DOHH2 (cell line): ENCODE results near the gene METTL22.

Source experiments
- H3F3A ChIP-seq: fragments of 200-600 bp; sonication (generic), shearing (Covaris generic); 2 replicates; pipeline ENCODE4 v1.6.0; 2016; ENCODE audit warnings: antibody characterized with exemption, mild to moderate bottlenecking; ENCODE audit not compliant: control insufficient read depth, insufficient read depth
- H3K27ac ChIP-seq: fragments of 200-600 bp; sonication (generic); 2 replicates; pipeline ENCODE4 v1.5.1; 2014; ENCODE audit warnings: low read depth, mild to moderate bottlenecking, low read length, moderate library complexity
- H3K27me3 ChIP-seq: fragments of 200-600 bp; sonication (generic); 2 replicates; pipeline ENCODE4 v1.6.1; 2014; ENCODE audit warnings: mild to moderate bottlenecking, low read length, mixed read lengths; ENCODE audit not compliant: control insufficient read depth
- H3K36me3 ChIP-seq: fragments of 200-600 bp; sonication (generic); 2 replicates; pipeline ENCODE4 v1.6.1; 2014; ENCODE audit warnings: mild to moderate bottlenecking, low read length, moderate library complexity, mixed read lengths; ENCODE audit not compliant: control insufficient read depth
- H3K4me1 ChIP-seq: fragments of 200-600 bp; sonication (generic); 2 replicates; pipeline ENCODE4 v1.6.1; 2014; ENCODE audit warnings: mild to moderate bottlenecking, low read length, mixed read lengths; ENCODE audit not compliant: control insufficient read depth
- H3K4me2 ChIP-seq: fragments of 200-600 bp; sonication (generic); 2 replicates; pipeline ENCODE4 v1.6.0; 2014; ENCODE audit warnings: mild to moderate bottlenecking, low read length, moderate library complexity
- H3K4me3 ChIP-seq: fragments of 200-600 bp; sonication (generic); 2 replicates; pipeline ENCODE4 v1.5.1; 2014; ENCODE audit warnings: mild to moderate bottlenecking, low read length, mixed read lengths
- H3K79me2 ChIP-seq: fragments of 200-600 bp; sonication (generic); 2 replicates; pipeline ENCODE4 v1.6.1; 2014; ENCODE audit warnings: mild to moderate bottlenecking, low read length, mixed read lengths; ENCODE audit not compliant: control insufficient read depth
- H3K9me2 ChIP-seq: fragments of 200-600 bp; sonication (generic); replicated peaks from 2 replicates; pipeline ENCODE4 v1.6.1; 2014; ENCODE audit warnings: mild to moderate bottlenecking, low read length, mixed read lengths; ENCODE audit not compliant: control insufficient read depth
- H3K9me3 ChIP-seq: fragments of 200-600 bp; sonication (generic); 2 replicates; pipeline ENCODE4 v1.6.1; 2014; ENCODE audit warnings: antibody characterized with exemption, low read length, mixed read lengths; ENCODE audit not compliant: control insufficient read depth, insufficient read depth
- H4K20me1 ChIP-seq: fragments of 200-600 bp; sonication (generic); 2 replicates; pipeline ENCODE4 v1.6.0; 2014; ENCODE audit warnings: low read depth, mild to moderate bottlenecking, antibody characterized with exemption, low read length, moderate library complexity; ENCODE audit not compliant: control insufficient read depth, insufficient read depth
- EZH2phosphoT487 ChIP-seq: fragments of 200-600 bp; sonication (generic); IDR thresholded peaks from 2 replicates; pipeline ENCODE4 v1.6.1; 2017; ENCODE audit warnings: borderline replicate concordance, mild to moderate bottlenecking, antibody characterized with exemption, low read length, moderate library complexity, mixed read lengths
- TF ChIP-seq, protein P1 (sequence below): fragments of 200-600 bp; sonication (generic); IDR thresholded peaks from one replicate; pipeline ENCODE4 v1.5.1; 2014; ENCODE audit warnings: antibody characterized with exemption, mild to moderate bottlenecking, low read depth, low read length; ENCODE audit not compliant: poor library complexity, severe bottlenecking

The METTL22 gene

GRCh38 chr16:8667492-8667891 lies 46.0 kb downstream of the METTL22 start:
- no peak overlapping the region for H3K4me2 ChIP-seq
- no peak overlapping the region for H3K27ac ChIP-seq
- no peaks in the 10 kb centered on the region for H3K4me1 ChIP-seq
- no peak overlapping the region for H3K4me3 ChIP-seq
- no peaks in the 10 kb centered on the region for H3K79me2 ChIP-seq
- TF ChIP-seq, protein P1, sequence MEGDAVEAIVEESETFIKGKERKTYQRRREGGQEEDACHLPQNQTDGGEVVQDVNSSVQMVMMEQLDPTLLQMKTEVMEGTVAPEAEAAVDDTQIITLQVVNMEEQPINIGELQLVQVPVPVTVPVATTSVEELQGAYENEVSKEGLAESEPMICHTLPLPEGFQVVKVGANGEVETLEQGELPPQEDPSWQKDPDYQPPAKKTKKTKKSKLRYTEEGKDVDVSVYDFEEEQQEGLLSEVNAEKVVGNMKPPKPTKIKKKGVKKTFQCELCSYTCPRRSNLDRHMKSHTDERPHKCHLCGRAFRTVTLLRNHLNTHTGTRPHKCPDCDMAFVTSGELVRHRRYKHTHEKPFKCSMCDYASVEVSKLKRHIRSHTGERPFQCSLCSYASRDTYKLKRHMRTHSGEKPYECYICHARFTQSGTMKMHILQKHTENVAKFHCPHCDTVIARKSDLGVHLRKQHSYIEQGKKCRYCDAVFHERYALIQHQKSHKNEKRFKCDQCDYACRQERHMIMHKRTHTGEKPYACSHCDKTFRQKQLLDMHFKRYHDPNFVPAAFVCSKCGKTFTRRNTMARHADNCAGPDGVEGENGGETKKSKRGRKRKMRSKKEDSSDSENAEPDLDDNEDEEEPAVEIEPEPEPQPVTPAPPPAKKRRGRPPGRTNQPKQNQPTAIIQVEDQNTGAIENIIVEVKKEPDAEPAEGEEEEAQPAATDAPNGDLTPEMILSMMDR: no peak
- no peak for TF ChIP-seq EZH2phosphoT487
- H3F3A ChIP-seq: no peaks in the 10 kb centered on the region
- no peaks in the 10 kb centered on the region for H3K36me3 ChIP-seq
- H3K9me3 ChIP-seq: no peaks in the 10 kb centered on the region
- H4K20me1 ChIP-seq: no peaks in the 10 kb centered on the region
- peaks cover 3% of the 10 kb centered on the region; the same call in 1 of the 2 replicates for H3K27me3 ChIP-seq
- no peaks in the 10 kb centered on the region for H3K9me2 ChIP-seq

DNA sequence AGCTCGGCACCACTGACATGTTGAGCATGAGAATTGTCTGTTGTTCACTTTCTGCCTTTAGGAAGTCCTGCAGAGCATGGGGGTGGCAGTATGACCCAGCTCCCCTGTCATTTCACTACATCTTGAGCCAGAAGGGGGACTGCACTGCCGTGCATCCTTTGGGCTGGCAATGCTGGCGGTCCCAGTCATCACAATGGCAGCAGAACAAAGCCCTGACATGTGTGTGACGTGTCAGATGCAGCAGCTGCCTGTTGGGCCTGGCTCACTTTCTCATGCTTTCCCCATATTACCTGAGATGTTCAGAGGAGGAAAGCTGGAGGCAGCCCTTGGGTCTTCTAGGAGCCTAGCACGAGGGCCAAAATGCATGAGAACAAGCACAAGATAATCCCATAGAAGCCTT lies 46.6 kb downstream of the METTL22 start:
- Histone ChIP-seq H3K27ac (no peak overlapping the region), H3K27me3 (peaks cover 3% of the 10 kb centered on the region; the same call in 1 of the 2 replicates), H4K20me1 (no peaks in the 10 kb centered on the region), H3K4me3 (no peak overlapping the region), H3K4me1 (no peaks in the 10 kb centered on the region), H3K36me3 (no peaks in the 10 kb centered on the region), H3K79me2 (no peaks in the 10 kb centered on the region), H3F3A (no peaks in the 10 kb centered on the region), H3K9me2 (no peaks in the 10 kb centered on the region), H3K4me2 (no peak overlapping the region), H3K9me3 (no peaks in the 10 kb centered on the region)
- no peak for TF ChIP-seq EZH2phosphoT487
- TF ChIP-seq, protein P1: no peak

DNA sequence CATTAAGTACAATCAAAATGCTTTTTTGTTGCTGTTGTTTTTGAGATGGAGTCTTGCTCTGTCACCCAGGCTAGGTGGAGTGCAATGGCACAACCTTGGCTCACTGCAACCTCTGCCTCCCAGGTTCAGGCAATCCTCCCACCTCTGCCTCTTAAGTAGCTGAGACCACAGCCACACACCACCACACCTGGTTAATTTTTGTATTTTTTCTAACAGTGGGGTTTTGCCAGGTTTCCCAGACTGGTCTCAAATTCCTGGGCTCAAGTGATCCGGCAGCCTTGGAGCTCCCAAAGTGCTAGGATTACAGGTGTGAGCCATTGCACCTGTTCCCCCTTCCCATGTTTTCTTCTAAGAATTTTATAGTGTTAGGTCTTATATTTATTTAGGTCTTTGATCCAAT lies 48.0 kb downstream of the METTL22 start:
- H3K4me1 ChIP-seq: peaks cover 5% of the 10 kb centered on the region
- no peaks in the 10 kb centered on the region for H3K79me2 ChIP-seq
- no peaks in the 10 kb centered on the region for H3K9me3 ChIP-seq
- no peak overlapping the region for H3K4me2 ChIP-seq
- no peak overlapping the region for H3K4me3 ChIP-seq
- no peaks in the 10 kb centered on the region for H3K9me2 ChIP-seq
- peaks cover 9% of the 10 kb centered on the region for H3K27me3 ChIP-seq
- no peaks in the 10 kb centered on the region for H3K36me3 ChIP-seq
- TF ChIP-seq, protein P1: no peak
- no peak for TF ChIP-seq EZH2phosphoT487
- H4K20me1 ChIP-seq: no peaks in the 10 kb centered on the region
- no peaks in the 10 kb centered on the region for H3F3A ChIP-seq
- H3K27ac ChIP-seq: no peak overlapping the region

GRCh38 chr16:8670014-8670560 lies 48.6 kb downstream of the METTL22 start:
- Histone ChIP-seq H3K36me3 (no peaks in the 10 kb centered on the region), H3K4me1 (peaks cover 11% of the 10 kb centered on the region), H3F3A (no peaks in the 10 kb centered on the region), H3K9me2 (no peaks in the 10 kb centered on the region), H3K9me3 (no peaks in the 10 kb centered on the region), H3K79me2 (no peaks in the 10 kb centered on the region), H3K27me3 (peaks cover 14% of the 10 kb centered on the region), H3K4me3 (no peak overlapping the region), H4K20me1 (no peaks in the 10 kb centered on the region), H3K27ac (no peak overlapping the region), H3K4me2 (no peak overlapping the region)
- TF ChIP-seq, protein P1: no peak
- no peak for TF ChIP-seq EZH2phosphoT487
